Activated CD4-positive, CD25-positive, alpha-beta regulatory T cell treated with anti-CD3 and anti-CD28 coated beads, Interleukin-2, amount 50 U/mL, for 16 hours (primary cell): ENCODE results near the gene LPIN3.
A peak's percentile ranks its signal among the peaks of the same experiment; 100 is the strongest.

Source experiments
- DNase-seq: peaks from one replicate; pipeline ENCODE4 v3.0.0-alpha.2; 2020; ENCODE audit warnings: low read depth, low spot score

The LPIN3 gene

DNA sequence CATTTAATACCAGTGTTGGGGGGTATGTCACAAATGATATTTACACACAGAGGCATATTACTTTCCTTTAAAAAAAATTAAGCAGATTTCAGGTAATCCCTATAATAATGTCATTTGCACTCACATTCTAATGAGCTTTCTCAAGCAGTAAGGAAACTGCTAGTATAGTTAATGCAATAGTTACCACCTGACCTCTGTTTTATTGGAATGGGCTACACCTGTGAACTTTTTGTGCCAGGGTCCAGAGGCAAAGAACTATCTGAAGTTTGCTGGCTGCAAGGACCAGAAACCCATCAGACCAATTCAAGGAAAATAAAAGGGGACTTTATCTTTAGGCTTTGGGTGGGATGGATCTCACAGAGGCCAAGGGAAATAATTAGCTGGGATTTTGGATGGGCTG, 20.2 kb upstream of the LPIN3 start:
- DNase-seq, result no peak

DNA sequence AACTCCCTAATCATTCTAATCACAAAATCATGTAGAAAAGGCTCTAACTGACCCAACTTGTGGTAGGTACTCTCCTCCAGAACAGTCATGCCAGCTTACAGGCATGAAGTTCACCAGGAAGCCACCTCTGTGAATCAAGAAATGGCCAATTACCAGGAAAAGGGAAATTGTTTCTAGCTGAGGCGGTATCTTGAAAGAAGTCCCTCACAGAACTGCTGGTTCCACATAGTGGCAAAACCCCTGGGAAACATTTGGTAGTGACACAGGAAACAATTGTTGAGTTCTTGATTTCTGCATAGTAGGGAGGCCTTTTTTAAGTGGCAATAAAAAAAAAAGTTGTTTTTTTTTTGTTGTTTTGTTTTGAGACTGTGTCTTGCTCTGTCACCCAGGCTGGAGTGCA, 19.6 kb upstream of the LPIN3 start:
- DNase-seq, result no peak

DNA sequence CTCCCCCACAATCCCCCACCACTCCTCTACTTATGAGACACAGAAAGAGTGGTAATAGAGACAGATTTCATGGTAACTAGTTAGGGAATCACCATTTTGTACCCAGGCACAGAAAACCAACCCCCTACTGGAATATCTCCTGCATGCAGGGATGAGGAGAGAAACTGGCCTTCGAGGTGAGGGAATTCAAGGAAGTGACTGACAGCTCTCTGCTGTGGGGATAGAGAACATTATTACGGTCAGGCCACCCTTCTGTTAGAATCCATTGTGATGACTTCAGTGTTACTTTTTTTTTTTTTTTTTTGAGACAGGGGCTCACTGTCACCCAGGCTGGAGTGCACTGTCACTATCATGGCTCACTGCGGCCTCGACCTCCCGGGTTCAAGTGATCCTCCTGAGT, 13.4 kb upstream of the LPIN3 start:
- no peak for DNase-seq

DNA sequence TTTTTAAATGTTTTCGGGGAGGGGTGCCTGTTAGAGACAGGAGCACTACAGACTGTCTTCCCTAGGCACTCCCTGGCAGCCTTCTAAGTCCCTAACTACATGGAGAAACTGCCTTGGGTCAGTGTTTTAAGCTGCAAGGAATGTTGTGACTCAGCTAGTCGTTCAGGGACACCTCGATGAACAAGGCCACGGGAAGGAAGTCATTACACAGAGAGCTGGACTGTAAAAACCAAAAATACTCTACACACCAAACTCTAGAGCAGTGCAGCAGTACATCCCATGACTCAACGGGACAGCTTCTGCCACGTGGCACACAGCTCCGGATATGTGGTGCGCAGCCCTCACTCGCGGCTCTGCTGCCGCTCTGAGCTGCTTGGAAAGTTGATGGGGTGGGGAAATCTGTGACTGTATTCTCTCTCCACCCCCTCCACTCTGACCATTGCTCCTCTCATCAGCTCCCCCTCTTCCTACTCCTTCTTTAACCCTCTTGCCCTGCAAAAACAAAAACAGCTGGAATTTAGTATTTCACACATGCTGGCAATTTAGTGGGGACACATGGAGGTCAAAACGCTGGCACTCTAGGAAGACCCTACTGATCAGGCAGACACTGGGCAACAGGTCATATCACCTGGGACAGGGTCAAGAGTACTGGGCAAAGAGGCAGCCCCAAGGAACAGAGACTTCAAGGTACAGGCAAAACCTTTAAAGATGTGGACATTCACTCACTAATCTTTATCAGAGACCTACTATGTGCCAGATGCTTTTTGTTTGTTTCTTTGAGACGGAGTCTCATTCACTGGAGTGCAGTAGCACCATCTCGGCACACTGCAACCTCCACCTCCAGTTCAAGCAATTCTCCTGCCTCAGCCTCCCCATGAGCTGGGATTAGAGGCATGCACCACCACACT, 10.9 kb upstream of the LPIN3 start:
- DNase-seq, result no peak

DNA sequence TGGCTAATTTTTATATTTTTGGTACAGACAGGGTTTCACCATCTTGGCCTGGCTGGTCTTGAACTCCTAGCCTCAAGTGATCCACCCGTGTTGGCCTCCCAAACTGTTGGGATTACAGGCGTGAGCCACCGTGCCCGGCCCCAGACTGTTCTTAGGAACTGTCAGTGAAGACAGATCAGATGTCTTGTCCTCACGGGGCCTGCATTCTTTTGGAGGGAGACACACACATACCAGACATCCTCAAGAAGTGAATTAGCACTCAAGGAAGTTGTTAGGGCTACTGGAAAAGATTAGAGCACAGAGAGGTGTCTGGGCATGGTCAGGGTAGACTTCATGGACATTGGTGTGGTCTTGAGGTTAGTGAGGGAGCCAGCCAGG, 10.3 kb upstream of the LPIN3 start:
- no peak for DNase-seq

DNA sequence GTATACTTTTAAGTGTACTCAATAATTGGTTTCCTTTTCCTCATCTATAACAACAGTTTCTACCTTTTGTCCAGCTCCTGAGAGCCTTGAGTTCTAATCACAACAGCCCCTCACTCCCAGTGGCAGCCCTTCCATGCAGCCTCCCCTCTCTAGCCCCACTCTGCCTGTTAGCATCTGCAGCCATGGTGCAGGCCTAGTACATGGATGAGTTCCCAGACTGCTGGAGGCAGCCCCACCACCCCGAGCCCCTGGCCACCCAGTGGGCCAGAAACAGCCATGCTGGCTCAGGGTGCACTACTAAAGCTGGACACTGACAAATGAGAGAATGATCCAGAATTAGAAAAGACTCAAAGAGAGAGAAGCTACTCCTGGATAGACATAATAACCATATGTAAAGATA, 9.7 kb upstream of the LPIN3 start:
- DNase-seq, result no peak

DNA sequence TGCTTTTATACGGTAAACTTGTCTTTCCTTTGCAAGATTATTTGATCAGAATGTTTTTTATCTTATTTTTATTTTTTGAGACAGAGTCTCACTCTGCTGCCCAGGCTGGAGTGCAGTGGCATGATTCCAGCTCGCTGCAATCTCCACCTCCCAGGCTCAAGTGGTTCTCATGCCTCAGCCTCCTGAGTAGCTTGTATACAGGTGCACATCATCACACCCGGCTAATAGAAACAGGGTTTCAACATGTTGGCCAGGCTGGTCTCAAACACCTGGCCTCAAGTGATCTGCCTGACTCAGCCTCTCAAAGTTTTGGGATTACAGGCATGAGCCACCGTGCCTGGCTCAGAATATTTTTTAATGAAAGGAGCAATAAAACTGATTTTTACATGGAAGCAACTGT, 8.9 kb upstream of the LPIN3 start:
- DNase-seq, result no peak

DNA sequence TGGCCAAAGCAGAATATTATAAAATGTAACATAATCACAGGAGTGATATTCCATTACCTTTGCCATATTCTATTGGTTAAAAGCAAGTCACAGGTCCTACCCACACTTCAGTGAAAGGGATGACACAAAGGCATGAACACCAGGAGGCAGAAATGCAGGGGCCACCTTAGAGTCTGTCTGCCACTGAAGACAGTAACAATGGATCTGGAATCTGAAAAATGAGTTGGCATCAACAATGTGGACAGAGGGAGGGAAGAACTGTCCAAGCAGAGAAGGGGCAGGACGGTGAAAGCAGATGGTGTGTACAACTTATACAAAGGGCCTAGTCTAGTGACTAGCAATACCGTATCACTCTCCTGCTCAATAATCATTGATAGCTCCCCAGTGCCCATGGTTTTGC, 6.6 kb upstream of the LPIN3 start:
- no peak for DNase-seq

DNA sequence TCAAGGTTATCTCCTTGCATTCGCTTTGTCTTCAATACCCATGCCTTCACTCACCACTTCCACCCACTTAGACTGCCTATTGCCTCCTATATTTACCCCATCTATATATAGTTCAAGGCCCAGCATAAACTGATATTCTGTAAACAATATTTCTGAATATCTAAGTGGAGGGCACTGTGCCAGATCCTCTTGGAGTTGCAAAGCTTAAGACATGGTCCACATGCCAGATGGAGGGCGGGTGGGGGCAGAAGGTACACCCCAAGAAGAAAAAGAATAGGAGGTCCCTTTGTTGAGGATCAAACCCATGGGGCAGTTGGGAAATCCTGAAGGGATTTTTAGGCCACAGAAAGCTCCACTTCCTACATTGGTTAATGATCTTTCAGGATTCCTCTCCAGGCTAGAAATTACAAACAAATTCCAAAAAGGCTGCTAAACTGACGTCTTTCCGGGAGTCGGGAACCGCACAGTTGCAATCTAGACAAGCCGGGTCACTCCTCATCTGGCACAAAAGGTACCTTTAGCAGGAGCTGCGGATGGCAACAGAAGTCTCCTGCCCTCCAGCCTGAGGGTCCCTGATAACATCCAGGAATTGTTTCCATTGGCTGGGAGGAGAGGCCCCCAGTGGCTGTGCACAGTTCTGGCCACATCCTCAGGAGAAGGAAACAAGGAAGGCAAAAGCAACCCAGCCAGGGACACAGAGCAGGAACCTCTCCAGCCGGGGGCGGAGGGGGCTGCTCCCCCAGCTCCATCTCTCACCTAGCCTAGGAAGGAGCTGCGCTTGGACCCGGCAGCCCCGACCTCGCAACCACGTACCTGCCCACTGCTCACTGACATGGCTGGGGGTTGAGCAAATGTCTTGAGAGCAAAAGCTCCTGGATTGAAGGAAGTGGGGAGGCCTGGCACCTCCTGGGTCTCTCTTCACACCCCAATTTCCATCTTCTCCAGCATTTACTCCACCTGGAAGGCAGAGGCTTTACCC, 5.9 kb upstream of the LPIN3 start:
- DNase-seq, result no peak

DNA sequence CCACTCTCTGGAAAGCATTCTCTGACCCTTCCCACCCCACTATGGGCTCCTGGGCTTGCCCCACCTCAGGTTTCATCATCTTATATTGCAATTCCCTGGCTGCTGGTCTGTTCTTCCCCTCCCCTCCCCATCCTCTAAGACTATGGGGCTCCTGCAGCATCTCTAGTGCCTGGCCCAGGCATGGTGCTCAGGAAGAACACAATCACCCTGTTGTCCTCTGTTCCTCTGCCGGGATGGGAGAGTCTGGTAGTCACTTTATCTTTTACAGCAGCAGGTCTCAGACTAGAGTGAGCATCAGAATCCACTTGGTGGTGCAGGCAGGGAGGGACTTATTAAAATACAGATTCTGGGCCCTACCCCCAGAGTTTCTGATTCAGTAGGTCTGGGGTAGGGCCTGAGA, 5.0 kb upstream of the LPIN3 start:
- no peak for DNase-seq

DNA sequence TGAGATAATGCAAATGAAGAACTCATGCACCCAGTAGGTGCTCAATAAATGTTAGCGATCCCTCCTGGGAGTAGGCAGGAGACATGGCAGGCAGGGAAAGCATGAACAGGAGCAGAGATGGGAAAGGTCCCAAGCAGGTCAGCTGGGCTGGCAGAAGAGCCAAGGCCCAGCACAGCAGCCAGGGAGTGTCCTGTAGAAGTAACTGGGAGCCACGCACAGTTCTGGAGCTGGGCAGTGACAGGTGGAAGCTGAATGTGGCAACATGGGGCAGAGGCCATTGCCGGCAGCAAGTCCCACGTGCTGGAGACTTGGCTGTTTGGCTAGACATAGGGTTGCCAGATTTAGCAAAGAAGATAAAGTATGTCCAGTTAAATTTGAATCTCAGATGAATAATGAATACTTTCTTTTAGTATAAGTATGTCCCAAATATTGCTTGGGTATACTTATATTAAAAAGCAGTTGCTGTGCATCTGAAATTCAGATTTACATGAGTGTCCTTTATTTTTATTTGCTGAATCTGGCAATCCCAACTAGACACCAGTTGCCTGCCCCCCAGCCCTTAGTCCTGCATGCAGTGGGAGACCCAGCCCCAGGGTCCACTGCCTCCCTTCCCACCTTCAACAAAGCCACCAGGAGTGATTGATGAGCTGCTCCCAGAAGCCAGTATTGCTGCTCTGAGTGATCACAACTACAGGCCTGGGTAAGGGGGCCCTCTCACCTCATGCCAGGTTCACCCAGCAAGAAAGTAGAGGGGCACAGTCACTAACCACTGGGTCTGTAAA, 3.7 kb upstream of the LPIN3 start:
- no peak for DNase-seq

DNA sequence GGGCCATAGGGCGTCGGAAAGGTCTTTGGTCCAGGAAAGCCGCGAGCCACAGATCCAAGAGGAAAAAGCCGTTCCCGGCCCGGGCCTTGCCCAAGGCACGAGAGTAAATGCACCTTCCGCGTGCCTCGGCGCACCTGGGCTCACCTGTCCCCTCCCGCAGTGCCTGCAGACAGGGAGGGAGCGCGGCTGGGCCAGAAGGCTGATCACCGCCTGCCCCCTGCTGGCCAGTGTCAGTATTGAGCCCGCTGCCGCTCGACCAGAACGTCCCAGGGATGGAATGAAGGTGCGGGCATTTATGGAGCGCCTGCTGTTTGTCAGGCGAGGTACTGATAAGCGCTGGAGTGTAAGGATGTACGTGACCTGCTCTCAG, 679 bp upstream of the LPIN3 start:
- peak; percentile 66 for DNase-seq

DNA sequence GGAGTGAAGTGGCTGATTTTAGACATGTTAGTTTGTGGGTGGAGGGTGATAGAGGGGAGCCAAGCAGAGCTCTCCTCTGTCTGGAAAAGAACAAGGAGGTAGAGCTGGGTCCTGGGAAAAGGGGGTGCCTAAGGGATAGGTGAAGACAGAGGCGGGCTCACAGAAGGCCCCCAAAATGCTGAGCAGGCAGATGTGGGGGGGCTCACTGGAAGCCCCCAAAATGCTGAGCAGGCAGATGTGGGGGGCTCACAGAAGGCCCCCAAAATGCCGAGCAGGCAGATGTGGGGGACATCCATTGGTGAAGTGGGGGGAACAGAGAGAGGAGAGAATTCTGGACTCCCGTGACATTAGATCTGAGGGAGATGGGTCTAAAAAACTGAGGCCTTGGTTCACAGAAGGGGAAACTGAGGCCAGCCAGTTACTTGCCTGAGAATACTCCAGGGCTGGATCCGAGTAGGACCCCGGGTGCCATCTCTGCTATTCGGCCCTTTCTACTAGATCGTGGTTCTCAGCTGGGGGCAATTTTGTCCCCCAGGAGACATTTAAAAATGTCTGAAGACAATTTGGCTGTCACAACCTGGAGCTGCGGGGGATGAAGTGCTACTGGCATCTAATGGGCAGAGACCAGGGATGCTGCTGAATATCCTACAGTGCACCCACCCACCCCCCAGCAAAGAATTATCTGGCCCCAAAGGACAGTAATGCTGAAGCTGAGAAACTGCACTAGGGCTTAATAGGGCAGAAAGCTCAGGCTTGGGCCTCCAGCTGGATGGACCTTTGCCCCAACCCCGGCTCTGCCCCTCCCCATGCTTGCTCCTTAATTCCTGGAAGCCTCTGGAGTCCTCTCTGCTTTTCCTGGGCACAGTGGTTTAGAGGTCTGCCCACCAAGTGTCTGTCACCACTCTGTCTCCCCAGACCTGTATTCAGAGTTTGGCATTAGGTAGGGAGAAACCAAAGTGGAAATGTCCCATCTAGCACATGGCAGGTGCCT, 2.1 kb downstream of the LPIN3 start:
- no peak for DNase-seq

DNA sequence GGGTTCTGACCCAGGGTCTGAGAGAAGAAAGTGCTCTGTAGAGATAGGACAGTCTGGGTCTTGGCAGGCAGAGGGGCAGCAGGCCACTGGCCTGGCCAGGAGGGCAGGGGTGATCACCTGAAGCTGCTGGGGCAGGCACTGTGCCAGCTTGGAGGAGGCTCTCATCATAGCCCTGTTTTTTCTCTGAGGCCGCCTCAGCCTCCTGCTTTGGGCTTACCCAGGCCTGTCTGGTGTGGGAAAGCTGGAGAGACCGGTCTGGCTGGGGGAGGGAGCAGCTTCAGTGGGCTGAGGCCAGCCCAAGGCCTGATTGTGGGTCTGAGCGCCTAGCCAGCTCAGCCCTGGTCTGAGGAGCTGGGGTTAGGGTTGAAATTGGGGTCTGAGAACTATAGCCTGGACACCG, 3.9 kb downstream of the LPIN3 start:
- DNase-seq, result no peak

DNA sequence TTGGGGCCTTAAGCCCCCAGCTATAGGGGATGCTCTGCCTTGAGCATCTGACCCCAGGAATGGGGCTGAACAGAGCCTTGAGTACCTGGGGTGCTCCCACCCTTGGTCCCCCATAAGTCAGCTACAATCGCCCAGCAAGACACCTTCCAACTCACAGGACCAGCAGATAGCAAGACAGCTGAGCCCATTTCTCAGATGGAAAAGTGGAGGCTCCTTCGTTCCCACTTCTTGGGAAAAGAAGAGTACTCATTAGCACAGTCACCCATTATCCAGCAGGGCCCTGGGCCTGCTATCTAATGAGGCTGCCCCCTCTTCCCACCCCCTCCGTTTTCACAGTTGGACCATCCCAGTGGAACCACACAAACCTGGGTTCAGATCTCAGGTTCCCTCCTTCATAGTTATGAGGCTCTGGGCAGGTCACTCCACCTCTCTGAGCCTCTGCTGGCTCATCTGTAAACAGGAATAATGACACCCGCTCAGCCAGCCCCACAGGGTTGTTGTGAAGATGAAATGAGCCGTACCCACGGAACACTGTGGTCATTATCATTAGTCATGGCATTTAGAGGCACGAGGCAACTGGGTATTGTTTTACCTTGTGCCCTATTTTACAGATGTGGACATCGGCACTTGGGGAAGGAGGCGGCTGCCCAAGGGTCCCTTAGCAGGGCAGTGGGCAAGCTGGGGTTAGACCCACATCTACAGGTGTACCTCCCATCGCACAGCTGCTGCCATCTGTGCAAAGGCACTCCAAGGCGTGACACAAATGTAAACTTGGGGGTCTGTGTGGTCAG, 4.5 kb downstream of the LPIN3 start:
- no peak for DNase-seq

DNA sequence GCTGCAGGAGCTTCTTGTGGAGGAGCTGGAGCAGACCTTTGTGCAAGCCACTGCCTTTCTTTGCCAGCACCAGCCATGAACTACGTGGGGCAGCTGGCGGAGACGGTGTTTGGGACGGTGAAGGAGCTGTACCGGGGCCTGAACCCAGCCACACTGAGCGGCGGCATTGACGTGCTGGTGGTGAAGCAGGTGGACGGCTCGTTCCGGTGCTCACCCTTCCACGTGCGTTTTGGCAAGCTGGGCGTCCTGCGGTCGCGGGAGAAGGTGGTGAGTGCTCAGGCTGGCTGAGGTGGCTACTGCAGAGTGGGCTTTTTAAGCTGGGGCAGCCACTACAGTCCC, 5.1 kb downstream of the LPIN3 start:
- DNase-seq, result no peak

DNA sequence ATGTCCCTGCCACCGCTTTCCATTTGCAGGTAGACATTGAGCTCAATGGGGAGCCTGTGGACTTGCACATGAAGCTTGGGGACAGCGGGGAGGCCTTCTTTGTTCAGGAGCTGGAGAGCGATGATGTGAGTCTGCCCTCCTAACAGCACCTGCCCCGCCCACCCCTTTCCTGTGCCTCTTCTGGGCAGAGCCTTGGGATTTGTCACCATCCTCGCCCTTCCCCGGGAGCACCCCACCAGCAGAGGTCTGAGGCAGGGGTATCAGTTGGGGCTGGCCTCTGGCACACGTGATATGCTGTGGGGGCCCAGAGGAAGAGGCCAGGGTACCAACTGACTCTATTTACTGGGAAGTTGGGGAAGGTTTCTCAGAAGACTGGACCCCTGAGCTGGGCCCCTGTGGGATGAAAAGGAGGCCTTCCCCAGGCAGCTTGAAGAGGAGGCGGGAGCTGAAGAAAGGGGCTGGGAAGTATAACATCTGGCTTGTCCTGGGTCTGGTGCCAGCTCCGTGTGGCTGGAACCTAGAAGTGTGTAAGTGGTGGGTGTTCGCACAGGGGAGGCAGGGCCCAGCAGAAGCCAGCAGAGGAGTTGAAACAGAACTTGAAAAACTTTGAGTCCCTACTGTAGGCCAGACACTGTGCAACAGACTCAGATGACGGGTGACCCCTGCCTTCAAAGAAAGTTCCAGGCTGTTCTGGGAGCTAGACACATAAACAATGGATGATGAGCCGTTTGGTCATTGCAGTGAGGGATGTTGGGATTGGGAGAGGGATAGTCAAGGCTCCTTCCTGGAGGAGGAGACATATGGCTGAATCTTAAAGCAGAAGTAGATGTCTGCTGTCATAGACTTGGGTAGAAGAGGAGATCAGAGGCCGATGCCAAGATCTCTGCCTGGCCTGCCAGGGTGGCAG, 7.2 kb downstream of the LPIN3 start:
- DNase-seq, result no peak

DNA sequence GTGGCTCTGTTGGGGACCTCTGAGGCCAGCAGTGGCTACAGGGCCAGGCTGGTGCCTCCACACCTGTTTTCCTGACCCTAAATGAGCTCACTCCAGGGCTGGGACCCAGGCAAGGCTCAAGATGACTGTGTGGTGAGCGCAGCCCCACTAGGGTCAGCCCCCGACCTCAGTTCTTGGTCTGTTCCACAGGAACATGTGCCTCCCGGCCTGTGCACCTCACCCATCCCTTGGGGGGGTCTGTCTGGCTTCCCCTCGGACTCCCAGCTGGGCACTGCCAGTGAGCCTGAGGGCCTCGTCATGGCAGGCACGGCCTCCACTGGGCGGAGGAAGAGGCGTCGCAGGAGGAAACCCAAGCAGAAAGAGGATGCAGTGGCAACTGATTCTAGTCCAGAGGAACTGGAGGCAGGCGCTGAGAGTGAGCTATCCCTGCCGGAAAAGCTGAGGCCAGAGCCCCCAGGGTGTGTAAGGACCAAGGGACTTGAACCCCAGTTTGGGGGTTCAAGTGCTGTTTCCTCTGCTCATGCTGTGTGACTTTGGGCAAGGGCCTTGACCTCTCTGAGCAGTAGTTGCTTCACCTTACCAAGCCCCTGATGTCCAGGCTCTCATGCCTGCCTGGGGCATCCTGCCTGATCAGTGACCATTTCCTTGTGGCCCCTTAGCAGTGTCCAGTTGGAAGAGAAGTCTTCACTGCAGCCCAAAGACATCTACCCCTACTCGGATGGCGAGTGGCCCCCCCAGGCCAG, 8.0 kb downstream of the LPIN3 start:
- DNase-seq, result no peak
